DND-41 (cell line): ENCODE results near the gene TRIB2.

Experiments used
- ATAC-seq: fragments of 200-7000 bp; cut with Tn5 transposase; 3 replicates; pipeline ENCODE4 v1.9.1; 2021; ENCODE audit warnings: low read depth; ENCODE audit not compliant: insufficient read depth
- DNase-seq: peaks from one replicate; pipeline ENCODE4 v3.0.0-alpha.2; 2020
- H2AFZ ChIP-seq: 2 replicates; pipeline ENCODE4 v1.6.0; 2012; ENCODE audit warnings: low read depth, low read length
- H3K27ac ChIP-seq: 2 replicates; pipeline ENCODE4 v1.5.1; 2012; ENCODE audit warnings: low read length, inconsistent platforms
- H3K27me3 ChIP-seq: fragments of 200-600 bp; sonication (generic); 2 replicates; pipeline ENCODE4 v1.6.0; 2012; ENCODE audit warnings: low read length, mild to moderate bottlenecking, inconsistent platforms; ENCODE audit not compliant: insufficient read depth, poor library complexity
- H3K36me3 ChIP-seq: 2 replicates; pipeline ENCODE4 v1.5.1; 2012; ENCODE audit warnings: low read length, inconsistent platforms; ENCODE audit not compliant: insufficient read depth
- H3K4me1 ChIP-seq: 2 replicates; pipeline ENCODE4 v1.5.1; 2012; ENCODE audit warnings: mild to moderate bottlenecking, low read length; ENCODE audit not compliant: insufficient read depth
- H3K4me2 ChIP-seq: 2 replicates; pipeline ENCODE4 v1.6.0; 2012; ENCODE audit warnings: mild to moderate bottlenecking, moderate library complexity, low read length, inconsistent platforms; ENCODE audit not compliant: insufficient read depth
- H3K4me3 ChIP-seq, 2 experiments: fragments of 200-600 bp in 1 of 2; shearing (Covaris generic) in 1 of 2; 2 replicates each; pipeline ENCODE4 v1.5.1; 2012 to 2016; ENCODE audit warnings: inconsistent platforms in 2 of 2, low read length in 2 of 2, mild to moderate bottlenecking in 2 of 2, low read depth in 1 of 2, moderate library complexity in 1 of 2
- H3K79me2 ChIP-seq: 2 replicates; pipeline ENCODE4 v1.6.0; 2012; ENCODE audit warnings: low read length, inconsistent platforms; ENCODE audit not compliant: insufficient read depth
- H3K9ac ChIP-seq: 2 replicates; pipeline ENCODE4 v1.6.0; 2012; ENCODE audit warnings: low read depth, mild to moderate bottlenecking, inconsistent platforms, low read length, moderate library complexity
- H3K9me3 ChIP-seq: 2 replicates; pipeline ENCODE4 v1.5.1; 2012; ENCODE audit warnings: low read length, moderate library complexity, mild to moderate bottlenecking, inconsistent platforms; ENCODE audit not compliant: insufficient read depth, severe bottlenecking
- H4K20me1 ChIP-seq: 2 replicates; pipeline ENCODE4 v1.6.0; 2012; ENCODE audit warnings: low read length; ENCODE audit not compliant: insufficient read depth
- CTCF ChIP-seq: IDR thresholded peaks from 2 replicates; pipeline ENCODE4 v1.5.1; 2012; ENCODE audit warnings: borderline replicate concordance, low read length, moderate library complexity, mild to moderate bottlenecking; ENCODE audit not compliant: poor library complexity, severe bottlenecking; ENCODE audit errors: extremely low read depth
- EZH2 ChIP-seq: IDR thresholded peaks from 3 replicates; pipeline ENCODE4 v1.6.1; 2012; ENCODE audit warnings: borderline replicate concordance, low read depth, mild to moderate bottlenecking, moderate library complexity, low read length, inconsistent platforms; ENCODE audit not compliant: severe bottlenecking

The TRIB2 gene

GRCh38 chr2:12711339-12711738, 5.4 kb upstream of the TRIB2 start:
- Histone ChIP-seq H4K20me1 (no peaks in the 10 kb centered on the region), H3K27me3 (no peaks in the 10 kb centered on the region)
- ATAC-seq = no peak

DNA sequence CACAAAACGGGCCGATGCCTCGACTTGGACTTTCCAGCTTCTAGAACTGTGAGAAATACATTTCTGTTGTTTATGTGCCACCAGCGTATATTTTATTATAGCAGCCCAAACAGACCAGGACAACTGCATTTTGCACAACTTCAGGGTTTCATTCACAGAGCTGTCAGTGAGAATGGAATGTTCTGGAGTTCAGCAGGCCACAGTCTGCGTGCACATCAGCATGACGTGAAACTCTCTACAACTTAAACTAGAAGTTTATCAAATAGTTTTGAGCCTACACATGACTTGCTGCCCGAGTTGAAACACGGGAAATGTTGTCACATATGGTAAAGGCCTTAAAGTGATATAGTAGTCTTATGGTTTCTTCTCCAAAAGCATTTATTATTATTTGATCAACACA, 3.9 kb upstream of the TRIB2 start:
- no peak overlapping the region for H2AFZ ChIP-seq
- H3K27me3 ChIP-seq = no peaks in the 10 kb centered on the region
- ATAC-seq (no peak), DNase-seq (no peak)
- H3K79me2 ChIP-seq = peaks cover 16% of the 10 kb centered on the region
- no peak overlapping the region for H3K4me3 ChIP-seq
- no peak overlapping the region for H3K9ac ChIP-seq
- H3K4me2 ChIP-seq = no peak overlapping the region
- H3K9me3 ChIP-seq = no peaks in the 10 kb centered on the region
- peaks cover 44% of the 10 kb centered on the region for H3K4me1 ChIP-seq
- no peaks in the 10 kb centered on the region; the same call in 1 of the 2 replicates for H3K36me3 ChIP-seq
- TF ChIP-seq EZH2 = no peak
- no peak for TF ChIP-seq CTCF
- H4K20me1 ChIP-seq = no peaks in the 10 kb centered on the region
- H3K27ac ChIP-seq = no peak overlapping the region

More at GRCh38 chr2:12711339-12711738, 5.4 kb upstream of the TRIB2 start:
- no peak overlapping the region for H2AFZ ChIP-seq
- TF ChIP-seq EZH2 (no peak), CTCF (no peak)
- no peaks in the 10 kb centered on the region for H3K9me3 ChIP-seq
- peaks cover 47% of the 10 kb centered on the region for H3K4me1 ChIP-seq
- H3K4me3 ChIP-seq = no peak overlapping the region
- H3K27ac ChIP-seq = no peak overlapping the region
- no peak overlapping the region for H3K9ac ChIP-seq
- H3K4me2 ChIP-seq = no peak overlapping the region
- H3K79me2 ChIP-seq = peaks cover 4% of the 10 kb centered on the region
- no peaks in the 10 kb centered on the region for H3K36me3 ChIP-seq
- no peak for DNase-seq

DNA sequence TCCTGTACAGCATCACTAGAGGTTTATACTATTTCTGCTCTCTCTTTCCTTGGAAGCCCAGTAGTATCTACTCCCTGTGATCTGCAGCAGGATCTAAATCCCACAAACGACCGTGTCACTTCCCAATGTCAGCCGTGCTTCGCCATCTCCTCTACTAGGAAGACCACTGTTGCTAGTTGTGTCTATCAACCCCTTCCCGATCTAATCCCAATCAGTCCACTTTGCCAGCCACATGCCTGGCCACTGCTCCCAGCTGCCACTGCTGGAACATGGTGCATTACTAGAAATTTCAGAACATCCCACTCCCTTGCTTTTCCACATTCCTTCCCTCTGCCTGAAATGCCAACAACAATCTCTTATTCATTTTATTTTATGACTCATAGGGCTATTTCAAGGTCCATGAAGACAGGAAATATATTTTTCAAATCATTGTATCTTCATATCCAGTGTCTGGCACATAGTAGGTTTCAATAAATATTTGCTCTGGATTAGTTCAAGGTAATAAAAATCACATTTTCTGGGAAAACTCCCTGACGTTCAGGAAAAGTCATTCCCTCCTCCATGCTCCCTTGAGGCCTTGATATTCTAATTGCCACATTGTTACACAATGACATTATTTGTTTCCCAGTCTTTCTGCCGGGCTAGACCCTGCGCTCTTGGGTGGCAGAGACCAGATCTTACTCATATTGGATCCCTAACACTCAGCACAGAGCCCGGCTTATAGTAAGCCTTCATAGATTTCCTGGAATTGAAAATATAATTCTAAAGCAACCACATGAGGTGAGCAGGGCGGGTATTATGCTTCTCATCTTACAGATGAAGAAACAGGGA, 2.1 kb upstream of the TRIB2 start:
- Histone ChIP-seq H3K4me3 (no peak overlapping the region), H3K27ac (no peak overlapping the region; the same call in 1 of the 2 replicates), H3K4me2 (no peak overlapping the region; the same call in 1 of the 2 replicates), H2AFZ (no peak overlapping the region), H3K9ac (no peak overlapping the region; the same call in 1 of the 2 replicates), H3K27me3 (no peaks in the 10 kb centered on the region), H3K4me1 (peaks cover 43% of the 10 kb centered on the region), H3K79me2 (peaks cover 33% of the 10 kb centered on the region), H3K9me3 (no peaks in the 10 kb centered on the region), H3K36me3 (no peaks in the 10 kb centered on the region; the same call in 1 of the 2 replicates), H4K20me1 (peaks cover 10% of the 10 kb centered on the region)
- DNase-seq (no peak), ATAC-seq (no peak)
- TF ChIP-seq EZH2 (no peak), CTCF (no peak)
